ENCODE results near the gene NAT10.
"Not testable (repeated sequence)": the region's sequence is repeated elsewhere in the genome, so short reads cannot be mapped to it uniquely, and the experiment has no call there.

NAT10 gene

GRCh38 chr11:34169686-34170085 is 64.3 kb downstream of the NAT10 start:
- no peak for DNase-seq

- DNase-seq = no peak
These were observed 67.6 kb downstream of the NAT10 start for GRCh38 chr11:34173050-34173449.

- peak; percentile 90 for DNase-seq
These were observed 69.1 kb downstream of the NAT10 start for GRCh38 chr11:34174412-34175041.

DNA sequence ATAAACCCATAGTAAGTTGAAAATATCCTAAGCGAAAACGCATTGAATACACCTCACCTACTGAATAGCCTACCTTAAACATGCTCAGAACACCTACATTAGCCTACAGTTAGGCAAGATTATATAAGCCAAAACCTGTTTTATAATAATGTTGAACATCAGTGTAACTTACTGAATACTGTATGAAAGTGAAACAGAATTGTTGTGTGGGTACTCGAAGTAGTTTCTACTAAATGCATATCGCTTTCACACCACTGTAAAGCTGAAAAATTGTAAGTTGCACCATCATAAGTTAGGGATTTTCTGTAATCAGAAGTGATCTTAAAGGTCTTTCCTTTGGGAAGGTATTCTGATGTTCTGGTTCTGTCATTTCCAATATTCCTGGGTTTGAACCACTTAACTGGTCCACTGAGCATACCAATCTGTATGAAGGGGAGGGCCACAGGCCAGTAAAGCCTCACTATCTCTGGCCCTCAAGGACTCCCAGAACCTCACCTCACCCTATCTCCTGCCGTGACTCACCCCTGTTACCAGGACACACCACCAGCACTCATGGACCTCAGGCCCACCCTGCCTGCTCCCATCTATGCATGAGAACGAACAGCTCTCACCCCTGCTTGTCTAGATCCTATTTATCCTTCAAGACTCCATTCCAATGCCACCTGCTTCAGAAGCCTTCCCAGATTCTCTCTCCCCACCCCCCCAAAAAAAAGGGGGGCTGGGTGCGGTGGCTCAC is 70.0 kb downstream of the NAT10 start:
- DNase-seq = no peak

DNA sequence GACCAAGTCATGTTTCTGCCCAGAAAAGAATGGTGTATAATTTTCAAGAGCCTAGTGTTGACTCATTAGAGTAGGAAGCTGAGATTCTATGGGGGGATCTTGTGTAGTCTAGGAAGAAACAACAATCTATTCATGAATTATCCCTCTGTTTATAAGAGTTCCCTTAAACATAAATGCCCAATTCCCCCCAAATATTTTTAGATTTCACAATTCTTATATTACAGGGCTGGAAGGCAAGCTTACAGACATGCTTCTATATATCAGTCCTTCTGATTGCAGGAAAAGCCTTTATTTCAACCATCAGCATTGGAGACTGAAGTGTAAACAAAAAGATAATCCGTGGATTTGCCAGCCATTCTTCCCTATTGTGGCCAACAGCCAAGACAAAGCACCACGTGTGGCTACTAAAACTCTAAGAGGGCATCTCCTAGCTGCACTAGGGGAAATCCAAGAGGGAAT is 71.4 kb downstream of the NAT10 start:
- DNase-seq = no peak

GRCh38 chr11:34178209-34178821 is 72.9 kb downstream of the NAT10 start:
- no peak for DNase-seq

- DNase-seq = no peak
These were observed 73.7 kb downstream of the NAT10 start for GRCh38 chr11:34179026-34179675.

- DNase-seq = no peak
These were observed 74.8 kb downstream of the NAT10 start for GRCh38 chr11:34180040-34180813.

DNA sequence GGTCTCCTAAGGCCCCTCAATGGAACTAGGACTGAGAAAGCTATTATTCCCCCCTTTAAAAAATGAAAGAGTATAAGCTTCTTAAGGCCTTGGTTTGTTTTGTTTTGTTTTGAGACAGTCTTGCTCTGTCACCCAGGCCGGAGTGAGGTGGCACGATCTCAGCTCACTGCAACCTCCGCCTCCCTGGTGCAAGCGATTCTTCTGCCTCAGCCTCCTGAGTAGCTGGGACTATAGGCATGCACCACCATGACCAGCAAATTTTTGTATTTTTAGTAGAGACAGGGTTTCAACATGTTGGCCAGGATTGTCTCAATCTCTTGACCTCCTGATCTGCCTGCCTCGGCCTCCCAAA is 75.4 kb downstream of the NAT10 start:
- not testable (repeated sequence) for DNase-seq

- no peak for DNase-seq
These were observed 75.8 kb downstream of the NAT10 start for GRCh38 chr11:34181251-34181650.

- DNase-seq = no peak
These were observed 76.5 kb downstream of the NAT10 start for GRCh38 chr11:34181856-34182405.

GRCh38 chr11:34182425-34182824 is 77.0 kb downstream of the NAT10 start:
- no peak for DNase-seq

DNA sequence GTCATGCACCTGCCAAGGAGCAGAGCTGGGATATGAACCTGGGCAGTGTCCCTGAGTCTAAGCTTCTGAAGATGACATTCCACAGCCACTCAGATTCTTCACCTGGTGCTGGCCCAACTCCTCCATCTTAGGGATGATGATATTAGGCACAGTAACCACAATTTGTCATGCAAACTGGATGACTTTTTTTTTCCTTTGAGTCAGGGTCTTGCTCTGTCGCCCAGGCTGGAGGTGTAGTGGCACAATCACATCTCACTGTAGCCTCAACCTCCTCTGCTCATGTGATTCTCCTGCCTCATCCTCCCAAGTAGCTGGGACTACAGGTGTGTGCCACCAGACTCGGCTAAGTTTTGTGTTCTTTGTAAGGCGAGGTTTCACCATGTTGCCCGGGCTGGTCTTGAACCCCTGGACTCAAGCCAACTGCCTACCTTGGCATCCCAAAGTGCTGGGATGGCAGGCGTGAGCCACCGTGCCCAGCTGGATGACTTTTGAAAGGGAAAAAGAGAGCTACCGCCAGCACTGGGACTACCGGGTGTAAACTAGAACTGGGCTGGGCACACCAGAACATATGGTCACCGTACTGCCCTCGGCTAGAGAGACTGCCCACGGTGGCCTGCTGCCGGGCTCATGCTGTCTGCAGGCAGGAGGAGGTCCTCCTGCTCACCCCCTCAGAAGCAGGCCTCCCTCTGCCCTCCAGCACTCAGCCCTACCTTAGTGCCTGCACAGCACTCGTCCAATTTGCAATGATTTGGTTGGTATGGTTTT is 77.7 kb downstream of the NAT10 start:
- no peak for DNase-seq

- DNase-seq = no peak
These were observed 78.5 kb downstream of the NAT10 start for GRCh38 chr11:34183848-34184391.

DNA sequence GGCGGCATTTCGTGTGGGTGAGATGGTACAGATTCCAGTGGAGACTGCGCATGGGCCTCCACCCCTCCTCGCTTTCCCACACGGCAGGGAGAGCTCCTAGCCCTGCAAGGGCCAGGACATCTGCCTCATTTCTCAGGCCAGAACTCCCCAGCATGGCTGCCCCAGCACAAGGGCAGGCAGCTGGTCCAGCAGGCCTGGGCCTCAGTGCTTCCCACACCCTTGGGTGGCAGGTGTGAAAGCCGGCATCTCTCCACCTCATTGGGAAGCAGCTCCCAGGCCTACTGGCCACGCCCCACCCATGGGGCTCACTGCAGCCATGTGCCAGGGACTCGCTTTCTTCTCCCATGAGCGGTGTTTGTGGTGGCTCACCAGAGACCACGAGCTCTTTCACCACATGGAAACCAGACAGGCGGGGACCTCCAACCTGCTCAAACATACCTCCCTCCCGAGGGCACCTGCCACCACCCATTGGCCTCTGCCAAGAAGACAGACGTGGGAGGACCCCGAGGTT is 79.1 kb downstream of the NAT10 start:
- DNase-seq = no peak

- no peak for DNase-seq
These were observed 80.8 kb downstream of the NAT10 start for GRCh38 chr11:34185926-34186841.

DNA sequence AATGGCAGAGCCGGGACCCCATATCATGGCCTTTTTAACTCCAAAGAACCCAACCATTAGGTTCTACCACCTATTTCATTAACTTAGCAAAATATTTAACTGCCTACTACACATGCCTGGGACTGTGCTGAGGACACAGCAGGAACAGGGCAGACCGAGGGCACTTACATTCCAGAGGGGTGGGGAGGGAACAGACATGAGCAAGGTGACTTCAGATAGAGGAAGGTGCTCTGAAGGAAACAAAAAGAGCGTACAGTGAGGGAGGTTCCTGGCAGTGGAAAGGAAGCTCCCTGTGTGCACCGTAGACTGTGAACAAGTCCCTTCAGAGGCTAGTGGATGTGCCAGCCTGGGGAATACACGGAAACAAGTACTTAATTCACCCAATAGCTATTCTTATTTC is 82.8 kb downstream of the NAT10 start:
- DNase-seq = no peak

DNA sequence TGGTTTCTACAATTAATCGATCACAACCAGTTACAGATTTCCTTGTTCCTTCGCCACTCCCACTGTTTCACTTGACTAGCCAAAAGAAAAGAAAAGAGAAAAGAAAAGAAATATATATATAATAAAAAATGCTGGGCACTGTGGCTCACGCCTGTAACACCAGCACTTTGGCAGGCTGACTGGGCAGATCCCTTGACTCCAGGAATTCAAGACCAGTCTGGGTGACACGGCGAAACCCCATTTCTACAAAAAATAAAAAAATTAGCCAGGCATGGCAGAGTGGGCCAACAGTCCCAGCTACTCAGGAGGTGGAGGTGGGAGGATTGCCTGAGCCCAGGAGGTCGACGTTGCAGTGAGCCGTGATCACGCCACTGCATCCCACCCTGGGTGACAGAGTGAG is 83.8 kb downstream of the NAT10 start:
- no peak for DNase-seq

DNA sequence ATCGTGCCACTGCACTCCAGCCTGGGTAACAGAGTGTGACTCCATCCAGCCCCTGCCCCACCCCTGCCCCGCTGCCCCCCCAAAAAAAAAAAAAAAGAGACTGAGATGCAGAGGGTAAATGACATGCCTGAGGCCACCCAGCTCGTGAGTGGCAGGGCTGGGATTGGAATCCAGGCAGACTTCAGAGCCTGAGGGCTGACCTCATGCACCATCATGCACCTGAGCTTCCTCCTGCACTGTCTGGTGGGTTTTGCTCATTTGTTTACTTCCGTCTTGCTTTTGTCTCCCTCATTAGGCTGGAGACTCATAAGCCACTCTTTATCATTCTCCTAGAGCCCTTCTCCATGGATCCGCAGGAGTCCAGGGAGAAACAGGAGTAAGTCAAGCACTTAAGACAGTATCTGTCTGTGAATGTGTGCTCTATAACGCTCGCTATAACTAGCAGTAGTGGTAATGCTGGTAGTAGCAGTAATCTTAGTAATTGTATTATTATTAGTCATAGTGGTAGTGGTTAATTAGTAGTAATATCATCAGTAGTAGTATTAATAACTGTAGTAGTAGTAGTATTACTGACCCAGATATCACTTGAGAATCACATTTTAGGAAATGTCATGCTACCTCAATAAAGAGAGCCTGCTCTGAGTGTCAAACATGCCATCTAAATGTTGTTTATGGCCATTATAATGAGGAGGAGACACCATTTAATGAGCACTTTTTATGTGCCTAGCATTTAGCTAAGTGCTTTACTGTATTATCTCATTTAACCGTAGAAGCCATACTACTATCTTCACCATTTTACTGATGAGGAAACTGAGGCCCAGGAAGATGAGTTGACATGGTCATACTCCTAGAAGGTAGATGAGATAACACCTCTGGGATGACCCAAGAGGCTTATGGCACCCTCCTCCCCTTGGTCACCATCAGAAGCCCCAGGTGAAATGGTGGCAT is 85.0 kb downstream of the NAT10 start:
- no peak for DNase-seq

All from right forelimb (tissue), 1 donor.